HG03439 (cell line): ENCODE measurements around the gene LAMP5.

Experiments used
- ATAC-seq: cut with Tn5 transposase; IDR thresholded peaks from one replicate; pipeline ENCODE4 v1.9.1; 2021; ENCODE audit warnings: mild to moderate bottlenecking, moderate library complexity; ENCODE audit not compliant: unreplicated experiment

Gene LAMP5, protein sequence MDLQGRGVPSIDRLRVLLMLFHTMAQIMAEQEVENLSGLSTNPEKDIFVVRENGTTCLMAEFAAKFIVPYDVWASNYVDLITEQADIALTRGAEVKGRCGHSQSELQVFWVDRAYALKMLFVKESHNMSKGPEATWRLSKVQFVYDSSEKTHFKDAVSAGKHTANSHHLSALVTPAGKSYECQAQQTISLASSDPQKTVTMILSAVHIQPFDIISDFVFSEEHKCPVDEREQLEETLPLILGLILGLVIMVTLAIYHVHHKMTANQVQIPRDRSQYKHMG

DNA sequence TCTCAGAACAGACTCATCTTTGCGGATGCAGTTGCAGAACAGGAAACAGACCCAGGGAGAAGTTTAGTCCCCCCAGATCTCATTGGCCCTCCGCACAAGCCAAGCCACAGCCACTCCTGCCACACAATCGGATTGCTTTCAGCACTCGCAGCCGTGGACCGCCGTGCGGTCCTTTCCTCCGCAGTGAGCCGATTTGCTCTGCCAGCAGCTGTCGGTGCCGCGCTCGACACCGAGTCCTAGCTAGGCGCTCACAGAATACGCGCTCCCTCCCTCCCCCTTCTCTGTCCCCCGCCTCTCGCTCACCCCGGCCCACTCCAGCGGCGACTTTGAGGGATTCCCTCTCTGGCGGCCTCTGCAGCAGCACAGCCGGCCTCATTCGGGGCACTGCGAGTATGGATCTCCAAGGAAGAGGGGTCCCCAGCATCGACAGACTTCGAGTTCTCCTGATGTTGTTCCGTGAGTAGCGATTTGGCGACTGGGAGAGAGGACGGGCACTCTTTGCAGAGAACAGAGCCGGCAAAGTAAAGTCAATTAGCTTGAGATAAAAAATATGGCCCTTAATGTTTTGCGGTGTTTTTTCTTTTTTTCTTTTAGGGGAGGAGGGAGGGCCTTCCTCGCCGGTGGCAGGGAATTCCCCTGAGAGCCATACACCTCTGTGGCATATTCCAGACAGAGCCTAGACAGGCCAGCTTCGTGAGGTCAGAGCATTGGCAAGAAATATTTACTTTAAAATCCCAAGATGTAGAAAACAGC is at the start of gene LAMP5:
Gene LAMP5 (plus strand): TSS at position 130 of the 753 bp plus-strand sequence. CDS start 263 bp downstream, at position 393.
- no peak for ATAC-seq

- no peak for ATAC-seq
These were observed 46.4 kb upstream of the LAMP5 start for GRCh38 chr20:9467995-9468394.

DNA sequence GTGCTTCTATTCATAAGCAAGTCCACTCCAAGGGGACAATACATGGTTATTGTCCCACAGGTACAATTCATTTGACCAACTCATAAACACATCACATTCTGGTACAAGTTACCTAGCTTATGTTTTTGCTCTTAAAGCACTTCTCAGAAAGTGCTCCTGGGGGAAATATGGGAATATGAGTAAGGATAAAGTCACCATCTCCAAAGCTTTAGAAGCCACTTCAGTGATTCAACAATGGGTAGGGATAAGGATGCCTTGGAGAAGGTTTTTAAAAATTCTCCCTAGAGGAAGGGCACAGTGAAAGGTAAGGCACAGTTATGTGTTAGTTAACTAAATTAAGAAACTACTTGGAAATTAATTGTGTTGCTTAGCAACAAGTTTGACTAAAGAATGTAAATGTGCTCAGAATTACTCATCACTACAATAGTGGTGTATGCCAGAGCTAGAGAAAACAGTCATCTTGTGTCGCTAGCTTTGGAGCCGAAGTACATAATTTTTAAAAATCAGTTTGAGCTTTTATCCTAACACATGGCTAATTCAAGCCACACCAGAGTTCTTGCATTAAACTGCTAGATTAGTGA is 39.5 kb upstream of the LAMP5 start:
- no peak for ATAC-seq

GRCh38 chr20:9475456-9475855 is 38.9 kb upstream of the LAMP5 start:
- ATAC-seq: no peak

DNA sequence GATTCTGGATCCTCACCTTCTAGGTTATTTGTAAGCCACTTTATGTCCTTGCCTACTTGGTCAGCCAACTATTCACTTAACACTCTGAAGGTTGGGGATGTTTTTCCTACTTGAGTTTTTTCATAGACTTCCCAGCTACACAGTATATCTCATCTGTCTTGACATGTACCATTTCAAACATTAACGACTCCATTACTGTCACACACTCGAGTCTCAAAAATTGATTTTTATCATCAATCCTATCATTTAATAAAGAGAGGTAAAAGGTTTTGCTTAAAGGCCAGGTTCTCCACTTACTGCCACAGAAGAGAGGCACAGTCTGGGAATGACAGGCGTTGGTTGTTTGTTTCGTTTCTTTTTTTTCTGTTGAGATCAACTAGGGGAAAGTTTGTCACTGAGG is 38.2 kb upstream of the LAMP5 start:
- ATAC-seq: no peak

- ATAC-seq: no peak
These were observed 37.8 kb upstream of the LAMP5 start for GRCh38 chr20:9476637-9477036.

DNA sequence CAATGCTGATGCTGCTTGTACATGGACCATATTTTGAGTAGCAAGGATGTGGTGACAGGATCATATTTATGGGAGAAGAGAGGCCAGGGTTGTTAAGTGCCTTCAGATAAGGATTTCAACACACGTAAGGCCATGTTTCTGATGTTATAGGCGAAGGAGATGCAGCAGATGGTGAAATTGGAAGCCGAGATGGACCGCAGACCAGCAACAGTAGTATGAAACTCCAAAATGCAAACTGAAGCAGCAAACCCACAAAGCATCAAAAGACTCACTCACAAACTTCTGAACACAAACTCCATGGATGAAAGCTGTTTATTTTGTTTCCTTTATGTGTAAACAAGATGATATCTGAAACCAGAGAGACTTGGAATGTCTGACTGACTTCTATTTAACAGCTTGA is 35.6 kb upstream of the LAMP5 start:
- no peak for ATAC-seq

DNA sequence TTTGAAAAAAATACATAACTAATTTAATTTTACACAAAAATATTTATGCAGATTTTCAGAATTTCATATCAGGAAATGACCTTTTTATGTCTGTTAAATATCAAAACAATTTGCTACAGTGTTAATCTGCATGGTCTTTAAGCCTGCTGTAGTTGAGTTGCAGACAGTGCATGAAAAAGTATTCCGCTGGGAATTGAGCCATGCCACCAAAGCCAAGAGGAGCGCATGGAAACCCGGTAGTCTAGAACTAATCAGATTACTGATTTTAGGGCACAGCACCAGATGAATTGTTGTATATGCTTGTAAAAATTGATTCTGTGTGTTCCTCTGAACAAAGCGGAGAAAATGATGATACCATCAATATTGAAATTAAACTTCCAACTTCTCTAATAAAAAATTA is 34.3 kb upstream of the LAMP5 start:
- ATAC-seq: no peak

DNA sequence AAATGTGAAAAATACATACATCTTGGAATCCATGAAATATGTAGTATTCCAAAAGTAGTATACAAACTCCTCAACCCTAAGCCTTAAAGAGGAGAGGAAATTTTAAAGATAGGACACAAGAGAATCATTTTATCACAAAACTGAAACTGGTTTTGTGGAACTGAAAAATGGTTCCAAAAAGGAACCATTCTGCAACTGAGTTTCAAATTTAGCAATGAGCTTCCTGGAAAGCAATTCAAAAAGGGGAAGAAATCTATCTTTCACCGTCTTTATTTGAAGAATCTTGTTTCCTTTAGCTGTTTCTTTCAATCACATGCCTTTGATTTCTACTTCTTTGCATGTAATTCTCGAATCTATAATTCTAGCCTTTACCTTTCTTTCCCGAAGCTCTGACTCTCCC is 32.2 kb upstream of the LAMP5 start:
- no peak for ATAC-seq

GRCh38 chr20:9483131-9483530 is 31.3 kb upstream of the LAMP5 start:
- no peak for ATAC-seq

GRCh38 chr20:9485614-9486340 is 28.6 kb upstream of the LAMP5 start:
- ATAC-seq: no peak

DNA sequence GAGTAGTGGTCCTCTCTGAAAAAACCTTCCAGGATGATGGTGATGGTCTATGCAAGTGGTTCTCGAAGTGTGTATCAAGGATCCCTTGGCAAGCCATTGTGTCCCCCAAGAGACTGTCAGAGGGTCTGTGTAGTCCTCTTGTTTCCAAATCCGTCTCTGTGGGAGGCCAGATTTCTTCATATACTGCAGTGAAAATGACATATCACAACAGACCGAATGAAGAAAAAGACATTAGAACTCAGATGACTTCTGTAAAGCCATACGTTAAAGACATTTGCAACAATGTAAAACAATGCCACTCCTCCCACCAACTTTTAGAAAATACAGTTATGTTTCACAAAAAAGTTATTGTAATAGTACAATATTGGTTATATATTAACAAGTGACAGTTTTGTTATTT is 27.2 kb upstream of the LAMP5 start:
- ATAC-seq: no peak

- ATAC-seq: no peak
These were observed 26.3 kb upstream of the LAMP5 start for GRCh38 chr20:9488063-9488462.

- no peak for ATAC-seq
These were observed 24.2 kb upstream of the LAMP5 start for GRCh38 chr20:9490161-9490560.

DNA sequence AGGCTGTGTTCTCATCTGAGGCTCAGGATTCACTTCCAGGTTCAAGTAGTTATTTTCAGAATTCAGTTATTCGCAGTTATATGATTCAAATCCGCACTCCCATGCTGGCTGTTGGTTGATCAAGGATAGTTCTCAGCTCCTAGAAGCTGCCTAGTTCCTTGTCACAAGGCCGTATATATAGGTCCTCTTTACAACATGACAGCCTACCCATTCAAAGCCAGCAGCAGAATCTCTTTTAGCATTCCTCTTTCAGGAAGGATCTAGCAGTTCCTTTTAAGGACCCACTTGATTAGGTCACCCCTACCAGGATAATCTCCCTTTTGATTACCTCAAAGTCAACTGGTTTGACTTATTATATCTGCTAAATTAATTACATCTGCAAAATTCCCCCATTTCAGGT is 23.8 kb upstream of the LAMP5 start:
- no peak for ATAC-seq

DNA sequence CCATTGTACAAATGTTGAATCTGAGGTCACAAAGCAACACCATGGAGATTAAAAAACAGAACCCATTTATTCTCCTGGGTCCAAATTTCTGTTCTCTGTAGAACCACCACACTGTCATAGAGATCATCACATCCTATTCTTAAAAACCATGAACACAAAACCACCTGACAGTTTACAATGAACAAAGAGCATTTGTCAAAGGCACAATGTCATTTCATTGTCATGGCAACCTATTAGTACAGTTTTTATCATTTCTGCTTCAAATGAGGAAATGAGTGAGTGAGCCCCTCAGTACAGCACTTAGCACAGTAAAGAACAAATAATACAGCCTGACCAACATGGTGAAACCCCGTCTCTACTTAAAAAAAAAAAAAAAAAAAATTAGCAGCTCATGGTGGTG is 23.1 kb upstream of the LAMP5 start:
- ATAC-seq: no peak

DNA sequence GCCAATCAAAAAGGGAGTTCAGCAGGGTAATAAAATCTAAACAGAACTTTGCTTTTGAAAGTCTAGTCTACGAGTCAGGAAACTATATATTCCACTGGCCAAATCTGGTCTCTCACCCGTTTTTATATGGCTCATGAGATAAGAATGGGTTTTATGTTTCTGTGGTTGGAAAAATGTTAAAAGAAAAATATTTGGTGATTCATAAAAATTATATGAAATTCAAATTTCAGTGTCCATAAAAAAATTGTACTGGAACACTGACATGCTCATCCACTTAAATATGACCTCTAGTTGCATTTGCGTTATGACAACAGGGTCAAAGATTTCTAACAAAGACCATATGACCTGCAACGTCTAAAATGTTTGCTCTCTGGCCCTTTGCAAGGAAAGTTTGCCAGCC is 22.3 kb upstream of the LAMP5 start:
- ATAC-seq: no peak

DNA sequence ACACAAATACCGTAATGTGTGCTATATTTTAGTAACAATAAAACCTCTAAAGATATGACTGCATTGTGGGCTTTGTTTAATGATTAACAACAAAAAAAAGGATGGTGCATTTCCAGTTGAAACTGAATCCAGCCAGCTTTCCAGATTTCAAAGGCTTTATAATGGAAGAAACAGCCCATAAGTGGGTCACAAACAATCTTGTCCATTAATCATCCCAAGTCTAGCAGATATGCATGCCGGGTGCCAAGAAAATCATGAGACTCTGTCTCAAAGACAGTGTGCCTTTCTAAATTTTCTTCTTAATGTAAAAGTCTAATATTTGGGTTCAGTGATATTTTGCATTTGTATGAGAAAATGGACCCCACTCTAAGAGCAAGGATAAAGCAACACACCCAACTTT is 20.6 kb upstream of the LAMP5 start:
- ATAC-seq: no peak

- no peak for ATAC-seq
These were observed 18.7 kb upstream of the LAMP5 start for GRCh38 chr20:9495701-9496100.

- ATAC-seq: no peak
These were observed 18.2 kb upstream of the LAMP5 start for GRCh38 chr20:9496155-9496554.

DNA sequence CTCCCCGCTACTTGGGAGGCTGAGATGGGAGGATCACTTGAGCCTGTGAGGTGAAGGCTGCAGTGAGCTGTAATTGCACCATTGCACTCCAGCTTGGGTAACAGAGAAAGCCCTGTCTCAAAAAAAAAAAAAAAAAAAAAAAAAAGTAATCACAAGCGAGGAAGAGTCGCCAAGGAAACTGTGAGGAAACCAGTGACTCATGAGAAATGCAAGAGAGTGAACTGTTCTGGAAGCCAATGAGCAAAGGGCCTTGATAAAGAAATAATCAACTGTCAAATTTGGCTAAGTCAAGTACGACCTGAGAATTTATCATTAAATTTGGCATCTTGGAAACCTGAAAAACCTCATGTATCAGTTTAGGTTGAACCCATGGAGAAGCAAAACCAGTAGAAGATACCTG is 16.1 kb upstream of the LAMP5 start:
- no peak for ATAC-seq
